DMS53 treated with DMSO at 0.1 percent for 48 hours (cell line): ENCODE results near the gene AKR7A2.
"Not testable (repeated sequence)": the region's sequence is repeated elsewhere in the genome, so short reads cannot be mapped to it uniquely, and the experiment has no call there.

Experiments
- DNase-seq: peaks from one replicate; lab custom pipeline; 2025; ENCODE audit not compliant: unreplicated experiment; lab: John Stamatoyannopoulos, UW

AKR7A2 gene

GRCh38 chr1:19268445-19268844 lies 43.5 kb downstream of the AKR7A2 start:
- DNase-seq: no peak

GRCh38 chr1:19262744-19263143 lies 49.2 kb downstream of the AKR7A2 start:
- DNase-seq: no peak

GRCh38 chr1:19262047-19262446 lies 49.9 kb downstream of the AKR7A2 start:
- no peak for DNase-seq

- peak; percentile 98 for DNase-seq
Observed at GRCh38 chr1:19260211-19261138, 51.5 kb downstream of the AKR7A2 start.

GRCh38 chr1:19258353-19258752 lies 53.6 kb downstream of the AKR7A2 start:
- DNase-seq: no peak

- DNase-seq: no peak
Observed at GRCh38 chr1:19257178-19257914, 54.6 kb downstream of the AKR7A2 start.

GRCh38 chr1:19256301-19256700 lies 55.6 kb downstream of the AKR7A2 start:
- DNase-seq: not testable (repeated sequence)

GRCh38 chr1:19255288-19255687 lies 56.7 kb downstream of the AKR7A2 start:
- no peak for DNase-seq

- DNase-seq: no peak
Observed at GRCh38 chr1:19254416-19254815, 57.5 kb downstream of the AKR7A2 start.
